HepG2 (cell line): ENCODE data around the gene BLOC1S1. TPM values are rescaled to one million over a fixed set of nuclear protein-coding genes. Genes with fewer than 3 reads are reported as not detected.

ENCODE experiments used
- ARNTL ChIP-seq: sonication (generic); formaldehyde crosslinking; IDR thresholded peaks from 2 replicates; pipeline ENCODE4 v1.4.0; 2020; ENCODE audit warnings: mild to moderate bottlenecking, missing genetic modification reagents
- ATF7 ChIP-seq, 2 experiments: fragments of 450-650 bp in 1 of 2; sonication (generic) in 1 of 2; formaldehyde crosslinking in 1 of 2; IDR thresholded peaks; 2 replicates each; pipeline versions ENCODE4 v1.4.0 to v1.6.1; 2016 to 2020; ENCODE audit warnings: antibody characterized with exemption in 1 of 2, mild to moderate bottlenecking in 1 of 2, missing genetic modification reagents in 1 of 2
- CBX1 ChIP-seq: IDR thresholded peaks from one replicate; pipeline ENCODE4 v1.6.1; 2016; ENCODE audit warnings: antibody characterized with exemption, low read depth
- CENPX ChIP-seq: sonication (generic); formaldehyde crosslinking; IDR thresholded peaks from 2 replicates; pipeline ENCODE4 v1.9.0; 2021; ENCODE audit warnings: mild to moderate bottlenecking, missing genetic modification reagents, moderate library complexity
- FIP1L1 ChIP-seq: fragments of 200-400 bp; formaldehyde crosslinking; IDR thresholded peaks from 2 replicates; pipeline ENCODE4 v1.6.1; 2018; ENCODE audit warnings: low read depth, mild to moderate bottlenecking, low read length, moderate library complexity, borderline replicate concordance; ENCODE audit not compliant: insufficient read depth
- GTF2F1 ChIP-seq: fragments of 150-350 bp; IDR thresholded peaks from 2 replicates; pipeline ENCODE4 v1.6.1; 2014; ENCODE audit warnings: low read length
- MIXL1 ChIP-seq: IDR thresholded peaks from 2 replicates; pipeline ENCODE4 v1.6.1; 2016
- NFIB ChIP-seq: sonication (generic); formaldehyde crosslinking; IDR thresholded peaks from 2 replicates; pipeline ENCODE4 v1.9.0; 2021; ENCODE audit warnings: missing genetic modification reagents, mild to moderate bottlenecking, borderline replicate concordance
- POLR2A ChIP-seq, 2 experiments: IDR thresholded peaks; 2 replicates each; pipeline ENCODE4 v1.6.1; 2011; ENCODE audit warnings: low read depth in 2 of 2, low read length in 2 of 2, mild to moderate bottlenecking in 1 of 2, moderate library complexity in 1 of 2; ENCODE audit not compliant: insufficient read depth in 1 of 2
- RNF2 ChIP-seq: fragments of 450-650 bp; conservative IDR thresholded peaks from 2 replicates; pipeline ENCODE4 v1.6.1; 2016; ENCODE audit warnings: low read depth
- TOPORS ChIP-seq: sonication (generic); formaldehyde crosslinking; IDR thresholded peaks from 2 replicates; pipeline ENCODE4 v1.8.0; 2023; ENCODE audit warnings: mild to moderate bottlenecking, missing genetic modification reagents
- ZFP37 ChIP-seq: sonication (generic); formaldehyde crosslinking; IDR thresholded peaks from 2 replicates; pipeline ENCODE4 v1.4.0; 2020; ENCODE audit warnings: missing genetic modification reagents, borderline replicate concordance
- ZFY ChIP-seq: sonication (generic); formaldehyde crosslinking; IDR thresholded peaks from 2 replicates; pipeline ENCODE4 v1.4.0; 2020; ENCODE audit warnings: missing genetic modification reagents
- ZNF17 ChIP-seq: sonication (generic); formaldehyde crosslinking; IDR thresholded peaks from 2 replicates; pipeline ENCODE4 v1.5.0; 2020; ENCODE audit warnings: mild to moderate bottlenecking, missing genetic modification reagents
- ZNF557 ChIP-seq: sonication (generic); formaldehyde crosslinking; IDR thresholded peaks from 2 replicates; pipeline ENCODE4 v1.4.0; 2020; ENCODE audit warnings: missing genetic modification reagents
- ZNF777 ChIP-seq: sonication (generic); formaldehyde crosslinking; IDR thresholded peaks from 2 replicates; pipeline ENCODE4 v1.4.0; 2020; ENCODE audit warnings: missing genetic modification reagents
- polyA plus RNA-seq, 8 experiments: library from polyadenylated mRNA; depleted of rRNA in 3 of 8; stranded (reverse) in 7 of 8; unstranded in 1 of 8; fragments of >200 nt; fragmentation: Illumina TruSeq in 4 of 8; extraction: Trizol in 4 of 8; gene quantifications; 2 replicates each; pipeline versions ENCODE4 v1.2.1 to v1.2.3, GENCODE V29; 2011 to 2016; ENCODE audit warnings: low read depth in 4 of 8, missing spikeins in 1 of 8, mixed read lengths in 1 of 8; ENCODE audit not compliant: insufficient read depth in 1 of 8
- total RNA-seq, 5 experiments: library from RNA; depleted of rRNA; stranded (reverse); fragments of >200 nt; fragmentation: Illumina TruSeq; extraction: Trizol; gene quantifications; 2 replicates each; pipeline ENCODE4 v1.2.3, GENCODE V29; 2016; ENCODE audit warnings: low read depth in 1 of 5
- TF ChIP-seq, protein P1 (sequence below): IDR thresholded peaks from 2 replicates; pipeline ENCODE4 v1.6.1; 2016
- TF ChIP-seq, protein P2 (sequence below): sonication (generic); formaldehyde crosslinking; IDR thresholded peaks from 2 replicates; pipeline ENCODE4 v1.8.0; 2022; ENCODE audit warnings: missing genetic modification reagents, mild to moderate bottlenecking, borderline replicate concordance
- TF ChIP-seq, protein P3 (sequence below), 2 experiments: sonication (generic) in 1 of 2; formaldehyde crosslinking in 1 of 2; IDR thresholded peaks; 2 replicates each; pipeline versions ENCODE4 v1.4.0 to v1.6.1; 2018 to 2020; ENCODE audit warnings: missing genetic modification reagents in 2 of 2, borderline replicate concordance in 1 of 2, low read depth in 1 of 2, mild to moderate bottlenecking in 1 of 2, missing biosample characterization in 1 of 2
- TF ChIP-seq, protein P4 (sequence below): sonication (generic); formaldehyde crosslinking; IDR thresholded peaks from 2 replicates; pipeline ENCODE4 v1.9.0; 2021; ENCODE audit warnings: missing genetic modification reagents, borderline replicate concordance
- TF ChIP-seq, protein P5 (sequence below): sonication (generic); formaldehyde crosslinking; IDR thresholded peaks from 2 replicates; pipeline ENCODE4 v1.4.0; 2020; ENCODE audit warnings: mild to moderate bottlenecking, missing genetic modification reagents

BLOC1S1 gene
- total and polyA plus RNA-seq, 2 of the 13 experiments (the other 11 are each of a cell fraction or from before 2014, with no cell fraction given), result 55.1 to 95.3 TPM

DNA sequence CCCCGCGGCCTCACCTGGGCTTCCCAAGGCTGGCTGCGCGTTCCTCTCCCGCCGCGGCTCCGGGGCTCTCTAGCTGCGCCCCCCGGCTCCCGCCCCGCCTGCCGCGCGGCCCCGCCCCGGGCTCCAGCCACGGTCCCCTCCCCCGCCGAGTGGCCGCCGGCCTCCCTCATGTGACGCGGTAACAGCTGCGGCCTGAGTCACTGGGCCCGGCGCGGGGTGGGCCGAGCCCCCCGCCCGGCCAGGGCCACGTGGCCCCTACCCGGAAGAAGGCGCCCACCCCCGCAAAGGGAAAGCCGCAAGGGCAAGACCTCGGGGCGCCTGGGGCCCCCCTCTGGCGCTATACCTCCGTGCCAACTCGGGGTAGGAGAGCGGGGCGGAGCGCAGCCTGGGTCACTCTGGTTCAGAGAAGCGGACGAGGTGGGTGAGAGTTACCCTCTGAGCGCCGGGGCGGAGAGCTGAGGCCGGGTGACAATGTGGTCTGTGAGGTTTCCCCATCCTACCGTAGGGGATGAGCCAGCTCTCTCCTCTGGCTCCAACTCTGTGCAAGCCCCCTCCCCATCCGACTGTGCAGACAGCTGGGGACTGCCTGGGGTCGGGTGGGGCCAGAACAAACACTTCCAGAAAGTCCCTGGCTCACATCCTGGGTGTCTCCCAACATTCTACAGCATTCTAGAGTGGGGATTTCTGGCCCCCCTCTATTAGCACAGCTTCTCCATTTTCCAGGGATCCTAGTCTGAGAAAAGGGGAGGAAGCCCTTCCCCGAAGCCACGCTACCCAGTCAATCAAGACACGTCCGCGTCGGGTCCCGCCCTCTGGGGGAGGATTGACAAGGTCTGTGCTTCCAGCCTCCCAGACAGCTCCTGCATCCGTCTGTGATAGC is 13.3 kb downstream of the BLOC1S1 start, which contains the start of gene CD63 (continued):
- TF ChIP-seq TOPORS (CRISPR knock-in tag), result no peak
- no peak for TF ChIP-seq ATF7 (IDR thresholded peaks at IDR 0.05)
- TF ChIP-seq ATF7 (CRISPR knock-in tag; IDR thresholded peaks at IDR 0.05), result no peak
- TF ChIP-seq ARNTL, result peak; percentile 76
- TF ChIP-seq, protein P1, sequence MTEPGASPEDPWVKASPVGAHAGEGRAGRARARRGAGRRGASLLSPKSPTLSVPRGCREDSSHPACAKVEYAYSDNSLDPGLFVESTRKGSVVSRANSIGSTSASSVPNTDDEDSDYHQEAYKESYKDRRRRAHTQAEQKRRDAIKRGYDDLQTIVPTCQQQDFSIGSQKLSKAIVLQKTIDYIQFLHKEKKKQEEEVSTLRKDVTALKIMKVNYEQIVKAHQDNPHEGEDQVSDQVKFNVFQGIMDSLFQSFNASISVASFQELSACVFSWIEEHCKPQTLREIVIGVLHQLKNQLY (CRISPR knock-in tag), result no peak
- TF ChIP-seq FIP1L1, result no peak
- peak; percentile 41 to 69; a peak in 2 of 4 replicates for TF ChIP-seq POLR2A (IDR thresholded peaks at IDR 0.05; ENCODE audit: insufficient read depth in 1 of 2, low read depth in 2 of 2, low read length in 2 of 2)
- TF ChIP-seq ZNF777, result peak; percentile 13; the same call in 1 of the 2 replicates
- TF ChIP-seq CENPX (CRISPR knock-in tag), result no peak
- TF ChIP-seq, protein P2, sequence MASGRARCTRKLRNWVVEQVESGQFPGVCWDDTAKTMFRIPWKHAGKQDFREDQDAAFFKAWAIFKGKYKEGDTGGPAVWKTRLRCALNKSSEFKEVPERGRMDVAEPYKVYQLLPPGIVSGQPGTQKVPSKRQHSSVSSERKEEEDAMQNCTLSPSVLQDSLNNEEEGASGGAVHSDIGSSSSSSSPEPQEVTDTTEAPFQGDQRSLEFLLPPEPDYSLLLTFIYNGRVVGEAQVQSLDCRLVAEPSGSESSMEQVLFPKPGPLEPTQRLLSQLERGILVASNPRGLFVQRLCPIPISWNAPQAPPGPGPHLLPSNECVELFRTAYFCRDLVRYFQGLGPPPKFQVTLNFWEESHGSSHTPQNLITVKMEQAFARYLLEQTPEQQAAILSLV (CRISPR knock-in tag), result peak; percentile 62; the same call in 1 of the 2 replicates
- TF ChIP-seq GTF2F1, result no peak
- TF ChIP-seq, protein P3, sequence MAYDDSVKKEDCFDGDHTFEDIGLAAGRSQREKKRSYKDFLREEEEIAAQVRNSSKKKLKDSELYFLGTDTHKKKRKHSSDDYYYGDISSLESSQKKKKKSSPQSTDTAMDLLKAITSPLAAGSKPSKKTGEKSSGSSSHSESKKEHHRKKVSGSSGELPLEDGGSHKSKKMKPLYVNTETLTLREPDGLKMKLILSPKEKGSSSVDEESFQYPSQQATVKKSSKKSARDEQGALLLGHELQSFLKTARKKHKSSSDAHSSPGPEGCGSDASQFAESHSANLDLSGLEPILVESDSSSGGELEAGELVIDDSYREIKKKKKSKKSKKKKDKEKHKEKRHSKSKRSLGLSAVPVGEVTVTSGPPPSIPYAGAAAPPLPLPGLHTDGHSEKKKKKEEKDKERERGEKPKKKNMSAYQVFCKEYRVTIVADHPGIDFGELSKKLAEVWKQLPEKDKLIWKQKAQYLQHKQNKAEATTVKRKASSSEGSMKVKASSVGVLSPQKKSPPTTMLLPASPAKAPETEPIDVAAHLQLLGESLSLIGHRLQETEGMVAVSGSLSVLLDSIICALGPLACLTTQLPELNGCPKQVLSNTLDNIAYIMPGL (CRISPR knock-in tag; IDR thresholded peaks at IDR 0.05; ENCODE audit: borderline replicate concordance in 1 of 2, low read depth in 1 of 2), result peak in 1 of 2 experiments; percentile 24; a peak in 1 of 4 replicates
- TF ChIP-seq CBX1, result no peak
- 0 out of 2 replicates have a peak, but pooled peaks have one; percentile 23 for TF ChIP-seq RNF2
- TF ChIP-seq ZNF17 (CRISPR knock-in tag), result no peak
- no peak for TF ChIP-seq MIXL1
- no peak for TF ChIP-seq ZFP37 (CRISPR knock-in tag)
- peak; percentile 84 for TF ChIP-seq ZFY (CRISPR knock-in tag)
- TF ChIP-seq, protein P4, sequence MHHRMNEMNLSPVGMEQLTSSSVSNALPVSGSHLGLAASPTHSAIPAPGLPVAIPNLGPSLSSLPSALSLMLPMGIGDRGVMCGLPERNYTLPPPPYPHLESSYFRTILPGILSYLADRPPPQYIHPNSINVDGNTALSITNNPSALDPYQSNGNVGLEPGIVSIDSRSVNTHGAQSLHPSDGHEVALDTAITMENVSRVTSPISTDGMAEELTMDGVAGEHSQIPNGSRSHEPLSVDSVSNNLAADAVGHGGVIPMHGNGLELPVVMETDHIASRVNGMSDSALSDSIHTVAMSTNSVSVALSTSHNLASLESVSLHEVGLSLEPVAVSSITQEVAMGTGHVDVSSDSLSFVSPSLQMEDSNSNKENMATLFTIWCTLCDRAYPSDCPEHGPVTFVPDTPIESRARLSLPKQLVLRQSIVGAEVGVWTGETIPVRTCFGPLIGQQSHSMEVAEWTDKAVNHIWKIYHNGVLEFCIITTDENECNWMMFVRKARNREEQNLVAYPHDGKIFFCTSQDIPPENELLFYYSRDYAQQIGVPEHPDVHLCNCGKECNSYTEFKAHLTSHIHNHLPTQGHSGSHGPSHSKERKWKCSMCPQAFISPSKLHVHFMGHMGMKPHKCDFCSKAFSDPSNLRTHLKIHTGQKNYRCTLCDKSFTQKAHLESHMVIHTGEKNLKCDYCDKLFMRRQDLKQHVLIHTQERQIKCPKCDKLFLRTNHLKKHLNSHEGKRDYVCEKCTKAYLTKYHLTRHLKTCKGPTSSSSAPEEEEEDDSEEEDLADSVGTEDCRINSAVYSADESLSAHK (CRISPR knock-in tag), result no peak
- no peak for TF ChIP-seq NFIB (CRISPR knock-in tag)
- no peak for TF ChIP-seq ZNF557 (CRISPR knock-in tag)
- TF ChIP-seq, protein P5, sequence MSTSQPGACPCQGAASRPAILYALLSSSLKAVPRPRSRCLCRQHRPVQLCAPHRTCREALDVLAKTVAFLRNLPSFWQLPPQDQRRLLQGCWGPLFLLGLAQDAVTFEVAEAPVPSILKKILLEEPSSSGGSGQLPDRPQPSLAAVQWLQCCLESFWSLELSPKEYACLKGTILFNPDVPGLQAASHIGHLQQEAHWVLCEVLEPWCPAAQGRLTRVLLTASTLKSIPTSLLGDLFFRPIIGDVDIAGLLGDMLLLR, result no peak; the same call in 1 of the 2 replicates
